Nephron (organoid): Measurements from ENCODE around the gene SNX5.

Source experiments
- H3K27ac Mint-ChIP-seq, 3 experiments: 2 replicates each; pipeline ENCODE4 v1.8.0; 2020; ENCODE audit warnings: mixed read lengths in 3 of 3, mild to moderate bottlenecking in 2 of 3, moderate library complexity in 1 of 3
- H3K27me3 Mint-ChIP-seq: 2 replicates; pipeline ENCODE4 v1.8.0; 2021; ENCODE audit warnings: low read depth, mild to moderate bottlenecking, moderate library complexity, mixed read lengths
- H3K36me3 Mint-ChIP-seq: 2 replicates; pipeline ENCODE4 v1.8.0; 2020; ENCODE audit warnings: low read depth, mixed read lengths
- H3K4me1 Mint-ChIP-seq: 2 replicates; pipeline ENCODE4 v1.8.0; 2020; ENCODE audit warnings: mixed read lengths
- H3K4me3 Mint-ChIP-seq, 3 experiments: 2 replicates each; pipeline ENCODE4 v1.8.0; 2020; ENCODE audit warnings: mild to moderate bottlenecking in 3 of 3, mixed read lengths in 3 of 3, moderate library complexity in 2 of 3
- H3K9me3 Mint-ChIP-seq: 2 replicates; pipeline ENCODE4 v1.8.0; 2020; ENCODE audit warnings: mixed read lengths
- TF ChIP-seq, protein P1 (sequence below), 3 experiments: fragments of 200-600 bp; sonication (generic); IDR thresholded peaks; one replicate each; pipeline ENCODE4 v1.5.0; 2021; ENCODE audit warnings: antibody characterized with exemption in 3 of 3; ENCODE audit not compliant: unreplicated experiment in 3 of 3

SNX5 gene

DNA sequence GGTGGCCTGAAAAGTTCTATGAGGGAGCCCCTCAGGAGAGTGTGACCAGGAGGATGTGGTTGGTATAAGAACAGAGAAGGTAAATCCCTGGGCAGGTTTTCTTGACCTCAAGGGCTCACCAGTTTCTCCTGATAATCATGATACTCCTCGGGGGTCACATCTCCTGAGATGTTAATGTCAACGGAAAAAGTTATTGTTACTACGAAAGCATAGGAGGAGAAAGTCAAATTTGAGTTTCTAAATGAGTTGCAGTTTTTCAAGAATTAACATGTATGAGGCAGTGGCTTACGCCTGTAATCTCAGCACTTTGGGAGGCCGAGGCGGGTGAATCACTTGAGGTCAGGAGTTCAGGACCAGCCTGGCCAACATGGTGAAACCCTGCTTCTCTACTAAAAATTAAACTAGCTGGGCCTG is 23.6 kb upstream of the SNX5 start:
- Mint-ChIP-seq H3K27ac (peak overlapping the region in 1 of 3 experiments; percentile 64), H3K9me3 (no peaks in the 10 kb centered on the region), H3K27me3 (no peaks in the 10 kb centered on the region), H3K4me3 (no peak overlapping the region), H3K36me3 (peaks cover 25% of the 10 kb centered on the region), H3K4me1 (peaks cover 6% of the 10 kb centered on the region)
- TF ChIP-seq, protein P1, sequence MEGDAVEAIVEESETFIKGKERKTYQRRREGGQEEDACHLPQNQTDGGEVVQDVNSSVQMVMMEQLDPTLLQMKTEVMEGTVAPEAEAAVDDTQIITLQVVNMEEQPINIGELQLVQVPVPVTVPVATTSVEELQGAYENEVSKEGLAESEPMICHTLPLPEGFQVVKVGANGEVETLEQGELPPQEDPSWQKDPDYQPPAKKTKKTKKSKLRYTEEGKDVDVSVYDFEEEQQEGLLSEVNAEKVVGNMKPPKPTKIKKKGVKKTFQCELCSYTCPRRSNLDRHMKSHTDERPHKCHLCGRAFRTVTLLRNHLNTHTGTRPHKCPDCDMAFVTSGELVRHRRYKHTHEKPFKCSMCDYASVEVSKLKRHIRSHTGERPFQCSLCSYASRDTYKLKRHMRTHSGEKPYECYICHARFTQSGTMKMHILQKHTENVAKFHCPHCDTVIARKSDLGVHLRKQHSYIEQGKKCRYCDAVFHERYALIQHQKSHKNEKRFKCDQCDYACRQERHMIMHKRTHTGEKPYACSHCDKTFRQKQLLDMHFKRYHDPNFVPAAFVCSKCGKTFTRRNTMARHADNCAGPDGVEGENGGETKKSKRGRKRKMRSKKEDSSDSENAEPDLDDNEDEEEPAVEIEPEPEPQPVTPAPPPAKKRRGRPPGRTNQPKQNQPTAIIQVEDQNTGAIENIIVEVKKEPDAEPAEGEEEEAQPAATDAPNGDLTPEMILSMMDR (IDR thresholded peaks at IDR 0.05; ENCODE audit: unreplicated experiment in 3 of 3) = no peak

DNA sequence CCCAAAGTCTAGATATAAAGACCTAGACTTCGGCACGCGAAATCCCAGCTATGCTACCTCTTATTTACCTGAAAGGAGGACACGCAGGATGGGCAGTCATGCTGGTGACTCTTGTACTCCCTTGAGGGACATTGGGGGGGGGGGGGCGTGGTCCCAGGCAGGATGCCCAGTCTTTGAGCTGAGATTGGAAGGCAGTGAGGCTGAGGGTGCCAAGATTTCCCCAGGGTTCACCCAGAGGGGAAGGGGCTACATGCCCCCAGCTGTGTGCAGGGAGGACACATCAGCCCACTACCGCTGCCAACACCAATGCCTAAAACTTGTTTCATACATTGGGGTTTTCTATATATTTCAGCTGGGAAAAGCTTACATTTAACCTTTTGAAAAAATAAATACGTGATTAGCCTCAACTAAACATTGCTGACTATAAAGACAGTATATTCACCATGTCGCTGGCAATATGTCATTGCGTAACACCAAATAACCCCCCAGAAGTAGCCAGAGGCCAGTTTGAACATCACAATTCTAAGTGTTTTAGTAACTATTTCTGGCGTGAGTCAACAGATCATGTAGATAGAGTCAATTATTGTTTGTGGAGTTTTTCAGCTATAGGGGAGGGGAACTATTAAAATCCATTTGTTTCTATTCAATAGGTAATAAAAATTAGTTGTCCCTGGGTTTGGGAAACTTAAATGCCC is 21.8 kb upstream of the SNX5 start:
- no peak overlapping the region for H3K27ac Mint-ChIP-seq
- TF ChIP-seq, protein P1 (IDR thresholded peaks at IDR 0.05; ENCODE audit: unreplicated experiment in 3 of 3) = no peak
- no peaks in the 10 kb centered on the region for H3K27me3 Mint-ChIP-seq
- H3K36me3 Mint-ChIP-seq = peaks cover 25% of the 10 kb centered on the region
- no peaks in the 10 kb centered on the region for H3K4me1 Mint-ChIP-seq
- no peaks in the 10 kb centered on the region for H3K9me3 Mint-ChIP-seq
- no peak overlapping the region for H3K4me3 Mint-ChIP-seq

DNA sequence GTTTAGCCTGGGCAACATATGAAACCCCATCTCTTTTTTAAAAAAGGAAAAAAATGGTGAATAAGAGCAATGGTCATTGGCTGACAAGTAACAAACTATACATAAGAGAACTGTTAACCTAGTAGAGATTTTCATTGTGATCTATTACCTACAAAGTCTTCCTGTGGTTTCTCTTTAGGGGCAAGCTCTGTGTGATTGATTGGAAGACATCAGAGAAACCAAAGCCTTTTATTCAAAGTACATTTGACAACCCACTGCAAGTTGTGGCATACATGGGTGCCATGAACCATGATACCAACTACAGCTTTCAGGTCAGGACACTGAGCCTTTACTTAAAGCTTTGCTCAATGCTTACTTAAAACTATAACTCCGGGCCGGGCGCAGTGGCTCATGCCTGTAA is 19.4 kb upstream of the SNX5 start:
- TF ChIP-seq, protein P1 (IDR thresholded peaks at IDR 0.05; ENCODE audit: unreplicated experiment in 3 of 3) = no peak
- Mint-ChIP-seq H3K36me3 (peaks cover 30% of the 10 kb centered on the region), H3K4me3 (no peak overlapping the region), H3K9me3 (no peaks in the 10 kb centered on the region), H3K27me3 (no peaks in the 10 kb centered on the region), H3K4me1 (no peaks in the 10 kb centered on the region), H3K27ac (no peak overlapping the region)

DNA sequence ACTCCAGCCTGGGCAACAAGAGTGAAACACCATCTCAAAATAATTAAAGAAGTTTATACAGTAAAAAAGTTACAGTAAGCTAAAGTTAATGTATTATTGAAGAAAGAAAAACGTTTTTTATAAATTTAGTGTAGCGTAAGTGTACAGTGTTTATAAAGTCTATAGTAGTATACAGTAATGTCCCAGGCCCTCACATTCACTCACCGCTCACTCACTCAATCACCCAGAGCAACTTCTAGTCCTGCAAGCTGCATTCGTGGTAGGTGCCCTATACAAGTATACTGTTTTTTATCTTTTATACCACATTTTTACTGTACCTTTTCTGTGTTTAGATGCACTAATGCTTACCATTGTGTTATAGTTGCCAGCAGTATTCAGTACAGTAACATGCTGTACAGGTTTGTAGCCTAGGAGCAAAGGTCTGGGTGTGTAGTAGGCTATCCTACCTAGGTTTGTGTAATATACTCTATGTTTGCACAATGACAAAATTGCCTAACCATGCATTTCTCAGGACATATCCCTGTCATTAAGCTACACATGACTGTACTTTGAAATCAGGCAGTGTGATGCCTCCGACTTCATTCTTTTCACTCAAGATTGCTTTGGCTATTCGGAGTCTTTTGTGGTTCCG is 16.9 kb upstream of the SNX5 start:
- H3K36me3 Mint-ChIP-seq = peaks cover 35% of the 10 kb centered on the region
- no peaks in the 10 kb centered on the region for H3K9me3 Mint-ChIP-seq
- no peaks in the 10 kb centered on the region for H3K27me3 Mint-ChIP-seq
- H3K4me3 Mint-ChIP-seq = no peak overlapping the region
- TF ChIP-seq, protein P1 (IDR thresholded peaks at IDR 0.05; ENCODE audit: unreplicated experiment in 3 of 3) = no peak
- H3K27ac Mint-ChIP-seq = no peak overlapping the region
- no peaks in the 10 kb centered on the region for H3K4me1 Mint-ChIP-seq

DNA sequence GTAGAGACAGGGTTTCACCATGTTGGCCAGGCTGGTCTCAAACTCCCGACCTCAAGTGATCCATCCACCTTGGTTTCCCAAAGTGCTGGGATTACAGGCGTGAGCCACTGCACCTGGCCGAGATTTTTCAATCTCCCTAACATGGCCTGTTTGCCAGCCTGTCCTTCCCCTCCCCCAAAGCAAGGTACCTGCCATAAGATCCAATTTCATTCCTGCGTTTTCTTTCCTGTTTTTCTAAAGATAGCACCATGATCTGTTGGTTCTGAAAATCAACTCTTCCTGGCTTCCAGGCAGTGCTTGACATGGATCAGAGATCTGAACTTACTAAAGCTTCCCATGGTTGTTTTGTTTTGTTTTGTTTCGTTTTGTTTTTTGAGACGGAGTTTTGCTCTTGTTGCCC is 7.7 kb upstream of the SNX5 start:
- TF ChIP-seq, protein P1 (IDR thresholded peaks at IDR 0.05; ENCODE audit: unreplicated experiment in 3 of 3) = no peak
- H3K9me3 Mint-ChIP-seq = no peaks in the 10 kb centered on the region
- peaks cover 34% of the 10 kb centered on the region for H3K4me1 Mint-ChIP-seq
- H3K4me3 Mint-ChIP-seq = no peak overlapping the region
- no peaks in the 10 kb centered on the region for H3K27me3 Mint-ChIP-seq
- peaks cover 37% of the 10 kb centered on the region for H3K36me3 Mint-ChIP-seq
- H3K27ac Mint-ChIP-seq = peak overlapping the region in 1 of 3 experiments; percentile 43

DNA sequence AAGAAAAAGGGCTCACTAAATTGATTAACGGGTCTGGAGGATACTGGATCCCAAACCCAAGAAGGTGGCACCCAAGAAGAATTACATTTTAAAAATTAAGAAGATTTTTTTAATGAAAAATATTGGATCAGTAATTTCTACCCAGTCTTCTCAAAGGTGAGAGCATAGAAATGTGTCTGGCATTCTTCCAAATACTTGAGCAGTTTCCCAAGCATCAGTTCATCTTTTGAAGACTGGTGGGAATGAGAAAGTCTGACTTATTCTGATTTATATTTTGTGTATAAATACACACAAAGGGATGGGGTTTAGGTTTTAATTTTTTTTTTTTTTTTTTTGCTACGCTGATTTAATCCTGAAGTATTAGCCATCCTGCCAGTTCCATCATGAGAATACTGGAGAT is 3.5 kb upstream of the SNX5 start:
- H3K27ac Mint-ChIP-seq = peak overlapping the region; percentile 99
- H3K4me3 Mint-ChIP-seq = peak overlapping the region; percentile 95 to 99 (median 96)
- H3K27me3 Mint-ChIP-seq = peaks cover 3% of the 10 kb centered on the region
- peaks cover 60% of the 10 kb centered on the region for H3K4me1 Mint-ChIP-seq
- TF ChIP-seq, protein P1 (IDR thresholded peaks at IDR 0.05; ENCODE audit: unreplicated experiment in 3 of 3) = no peak
- peaks cover 25% of the 10 kb centered on the region for H3K36me3 Mint-ChIP-seq
- no peaks in the 10 kb centered on the region for H3K9me3 Mint-ChIP-seq
